Cortex of kidney (tissue), 1 donor: ENCODE data around the gene ZNF853.
"Not testable (repeated sequence)": the region's sequence is repeated elsewhere in the genome, so short reads cannot be mapped to it uniquely, and the experiment has no call there.

Source experiments
- DNase-seq: peaks from one replicate; lab custom pipeline; 2025; lab: John Stamatoyannopoulos, UW

Gene ZNF853

GRCh38 chr7:6614953-6615722, at the start of gene ZNF853:
ZNF853 (plus strand) TSS chr7:6615610; CDS start chr7:6616175, 565 bp downstream.
- DNase-seq, result no peak

- DNase-seq, result no peak
Measured at GRCh38 chr7:6565655-6566054, 49.8 kb upstream of the ZNF853 start.

- no peak for DNase-seq
Measured at GRCh38 chr7:6567886-6568285, 47.5 kb upstream of the ZNF853 start.

GRCh38 chr7:6571160-6571779, 44.1 kb upstream of the ZNF853 start:
- no peak for DNase-seq

GRCh38 chr7:6575281-6576023, 40.0 kb upstream of the ZNF853 start:
- DNase-seq, result no peak

GRCh38 chr7:6576024-6576866, 39.2 kb upstream of the ZNF853 start:
- DNase-seq, result no peak

GRCh38 chr7:6576867-6577368, 38.5 kb upstream of the ZNF853 start:
- DNase-seq, result not testable (repeated sequence)

- DNase-seq, result no peak
Measured at GRCh38 chr7:6577369-6578113, 37.9 kb upstream of the ZNF853 start, which contains the start of gene ZDHHC4. ZDHHC4 (plus strand) TSS chr7:6577454; CDS start chr7:6580562, 3,108 bp downstream.

GRCh38 chr7:6578114-6579084, 37.0 kb upstream of the ZNF853 start:
- no peak for DNase-seq

GRCh38 chr7:6579446-6579845, 36.0 kb upstream of the ZNF853 start:
- no peak for DNase-seq

GRCh38 chr7:6585746-6586432, 29.5 kb upstream of the ZNF853 start:
- DNase-seq, result not testable (repeated sequence)

GRCh38 chr7:6588566-6588965, 26.8 kb upstream of the ZNF853 start:
- no peak for DNase-seq

- no peak for DNase-seq
Measured at GRCh38 chr7:6589151-6589828, 26.1 kb upstream of the ZNF853 start.

GRCh38 chr7:6589829-6590644, 25.4 kb upstream of the ZNF853 start, which contains the start of gene INTS15:
INTS15 (plus strand) TSS chr7:6590021; CDS start chr7:6590284, 263 bp downstream.
- no peak for DNase-seq

GRCh38 chr7:6590645-6591110, 24.7 kb upstream of the ZNF853 start:
- no peak for DNase-seq

- DNase-seq, result no peak
Measured at GRCh38 chr7:6600093-6600492, 15.3 kb upstream of the ZNF853 start.

GRCh38 chr7:6604458-6604857, 11.0 kb upstream of the ZNF853 start:
- DNase-seq, result no peak
